HG03139 (cell line): ENCODE measurements around the gene TPO.
"Not testable (repeated sequence)": the region's sequence is repeated elsewhere in the genome, so short reads cannot be mapped to it uniquely, and the experiment has no call there.

ENCODE experiments used
- ATAC-seq: cut with Tn5 transposase; IDR thresholded peaks from one replicate; pipeline ENCODE4 v1.9.1; 2021; ENCODE audit not compliant: unreplicated experiment

The TPO gene

GRCh38 chr2:1413156-1413710 lies at the start of gene TPO:
TPO (plus strand) TSS chr2:1413463; CDS start chr2:1414409, 946 bp downstream.
- ATAC-seq: no peak

GRCh38 chr2:1366546-1367134 lies 46.6 kb upstream of the TPO start:
- ATAC-seq: no peak

GRCh38 chr2:1367601-1368000 lies 45.7 kb upstream of the TPO start:
- no peak for ATAC-seq

- ATAC-seq: no peak
These were observed 43.4 kb upstream of the TPO start for GRCh38 chr2:1369905-1370304.

GRCh38 chr2:1370461-1370860 lies 42.8 kb upstream of the TPO start:
- no peak for ATAC-seq

- ATAC-seq: no peak
These were observed 42.2 kb upstream of the TPO start for GRCh38 chr2:1371082-1371481.

- ATAC-seq: no peak
These were observed 39.4 kb upstream of the TPO start for GRCh38 chr2:1373830-1374229.

GRCh38 chr2:1374287-1374686 lies 39.0 kb upstream of the TPO start:
- ATAC-seq: no peak

GRCh38 chr2:1375794-1376193 lies 37.5 kb upstream of the TPO start:
- ATAC-seq: no peak

- no peak for ATAC-seq
These were observed 35.8 kb upstream of the TPO start for GRCh38 chr2:1377473-1377872.

GRCh38 chr2:1378456-1379150 lies 34.7 kb upstream of the TPO start:
- ATAC-seq: no peak

- no peak for ATAC-seq
These were observed 31.6 kb upstream of the TPO start for GRCh38 chr2:1381644-1382043.

GRCh38 chr2:1387954-1388725 lies 25.1 kb upstream of the TPO start:
- not testable (repeated sequence) for ATAC-seq

- not testable (repeated sequence) for ATAC-seq
These were observed 23.1 kb upstream of the TPO start for GRCh38 chr2:1390118-1390517.

- no peak for ATAC-seq
These were observed 19.9 kb upstream of the TPO start for GRCh38 chr2:1393321-1393720.

GRCh38 chr2:1394709-1395408 lies 18.4 kb upstream of the TPO start:
- no peak for ATAC-seq

- ATAC-seq: no peak
These were observed 15.9 kb upstream of the TPO start for GRCh38 chr2:1397350-1397749.

GRCh38 chr2:1398191-1398590 lies 15.1 kb upstream of the TPO start:
- no peak for ATAC-seq

- ATAC-seq: no peak
These were observed 12.1 kb upstream of the TPO start for GRCh38 chr2:1400943-1401735.

GRCh38 chr2:1402064-1402463 lies 11.2 kb upstream of the TPO start:
- ATAC-seq: no peak
